HepG2 (cell line): ENCODE results near the gene RTEL1. TPM values are rescaled to one million over a fixed set of nuclear protein-coding genes. Genes with fewer than 3 reads are reported as not detected.

Experiments
- CCAR2 ChIP-seq: fragments of 200-400 bp; formaldehyde crosslinking; optimal IDR thresholded peaks from 2 replicates; pipeline ENCODE3; 2018; ENCODE audit warnings: low read depth, mild to moderate bottlenecking, low read length, moderate library complexity
- DNMT1 ChIP-seq: sonication (generic); formaldehyde crosslinking; IDR thresholded peaks from 2 replicates; pipeline ENCODE4 v1.5.1; 2020; ENCODE audit warnings: mild to moderate bottlenecking, missing genetic modification reagents
- HIC2 ChIP-seq: sonication (generic); formaldehyde crosslinking; IDR thresholded peaks from 2 replicates; pipeline ENCODE4 v1.9.0; 2022; ENCODE audit warnings: low read depth, missing genetic modification reagents
- KDM1A ChIP-seq: IDR thresholded peaks from 2 replicates; pipeline ENCODE4 v1.6.1; 2016; ENCODE audit warnings: missing compliant biosample characterization
- KDM3A ChIP-seq: IDR thresholded peaks from 2 replicates; pipeline ENCODE4 v1.6.1; 2018; ENCODE audit warnings: low read depth, missing compliant biosample characterization
- KLF13 ChIP-seq: sonication (generic); formaldehyde crosslinking; IDR thresholded peaks from 2 replicates; pipeline ENCODE4 v1.4.0; 2020; ENCODE audit warnings: mild to moderate bottlenecking, missing genetic modification reagents
- MBNL3 ChIP-seq: fragments of 250-450 bp; sonication (Bioruptor Pico); conservative IDR thresholded peaks from 2 replicates; pipeline ENCODE4 v1.8.0; 2022; ENCODE audit warnings: mild to moderate bottlenecking, inconsistent platforms
- MIER3 ChIP-seq: IDR thresholded peaks from 2 replicates; pipeline ENCODE4 v1.6.1; 2016; ENCODE audit warnings: missing compliant biosample characterization, borderline replicate concordance
- PRDM10 ChIP-seq: sonication (generic); formaldehyde crosslinking; IDR thresholded peaks from 2 replicates; pipeline ENCODE4 v1.4.0; 2020; ENCODE audit warnings: low read depth, missing genetic modification reagents
- PRDM4 ChIP-seq: sonication (generic); formaldehyde crosslinking; IDR thresholded peaks from 2 replicates; pipeline ENCODE4 v1.9.0; 2021; ENCODE audit warnings: missing genetic modification reagents, borderline replicate concordance
- RFXANK ChIP-seq: IDR thresholded peaks from 2 replicates; pipeline ENCODE4 v1.6.1; 2016
- SALL1 ChIP-seq: sonication (generic); formaldehyde crosslinking; IDR thresholded peaks from 2 replicates; pipeline ENCODE4 v1.8.0; 2022; ENCODE audit warnings: mild to moderate bottlenecking, missing genetic modification reagents
- SCMH1 ChIP-seq: sonication (generic); formaldehyde crosslinking; IDR thresholded peaks from 2 replicates; pipeline ENCODE4 v1.9.0; 2021; ENCODE audit warnings: missing genetic modification reagents, mild to moderate bottlenecking, borderline replicate concordance
- SIX4 ChIP-seq: sonication (generic); formaldehyde crosslinking; IDR thresholded peaks from 2 replicates; pipeline ENCODE4 v1.4.0; 2020; ENCODE audit warnings: missing genetic modification reagents
- SP4 ChIP-seq: sonication (generic); formaldehyde crosslinking; IDR thresholded peaks from 2 replicates; pipeline ENCODE4 v1.8.1; 2023; ENCODE audit warnings: mild to moderate bottlenecking, missing genetic modification reagents
- TGIF2 ChIP-seq: IDR thresholded peaks from 2 replicates; pipeline ENCODE4 v1.6.1; 2016; ENCODE audit warnings: control low read depth, missing compliant biosample characterization
- TRIM22 ChIP-seq: fragments of 450-650 bp; IDR thresholded peaks from 2 replicates; pipeline ENCODE4 v1.6.1; 2017
- ZNF225 ChIP-seq: sonication (generic); formaldehyde crosslinking; IDR thresholded peaks from 2 replicates; pipeline ENCODE4 v1.4.0; 2020; ENCODE audit warnings: mild to moderate bottlenecking, missing genetic modification reagents
- ZNF274 ChIP-seq: sonication (generic); formaldehyde crosslinking; IDR thresholded peaks from 2 replicates; pipeline ENCODE4 v1.5.1; 2020; ENCODE audit warnings: mild to moderate bottlenecking, missing genetic modification reagents
- ZNF451 ChIP-seq: sonication (generic); formaldehyde crosslinking; IDR thresholded peaks from 2 replicates; pipeline ENCODE4 v1.5.0; 2020; ENCODE audit warnings: mild to moderate bottlenecking, missing genetic modification reagents
- ZNF549 ChIP-seq: sonication (generic); formaldehyde crosslinking; IDR thresholded peaks from 2 replicates; pipeline ENCODE4 v1.5.0; 2020; ENCODE audit warnings: missing genetic modification reagents
- polyA plus RNA-seq, 8 experiments: library from polyadenylated mRNA; depleted of rRNA in 3 of 8; stranded (reverse) in 7 of 8; unstranded in 1 of 8; fragments of >200 nt; fragmentation: Illumina TruSeq in 4 of 8; extraction: Trizol in 4 of 8; gene quantifications; 2 replicates each; pipeline versions ENCODE4 v1.2.1 to v1.2.3, GENCODE V29; 2011 to 2016; ENCODE audit warnings: low read depth in 4 of 8, missing spikeins in 1 of 8, mixed read lengths in 1 of 8; ENCODE audit not compliant: insufficient read depth in 1 of 8
- total RNA-seq, 5 experiments: library from RNA; depleted of rRNA; stranded (reverse); fragments of >200 nt; fragmentation: Illumina TruSeq; extraction: Trizol; gene quantifications; 2 replicates each; pipeline ENCODE4 v1.2.3, GENCODE V29; 2016; ENCODE audit warnings: low read depth in 1 of 5

The RTEL1 gene
- total and polyA plus RNA-seq, 2 of the 13 experiments (the other 11 are each of a cell fraction or from before 2014, with no cell fraction given), result 21.8 to 36.4 TPM

GRCh38 chr20:63653041-63653973 lies 4.8 kb upstream of the RTEL1 start, which contains the start of gene STMN3 (continued):
- TF ChIP-seq PRDM4 (CRISPR knock-in tag) (peak; percentile 96), KLF13 (CRISPR knock-in tag) (peak; percentile 89; the same call in 1 of the 2 replicates), ZNF451 (CRISPR knock-in tag) (peak; percentile 95), KDM1A (CRISPR knock-in tag) (peak; percentile 70; the same call in 1 of the 2 replicates), RFXANK (CRISPR knock-in tag) (peak; percentile 95; the same call in 1 of the 2 replicates), MBNL3 (CRISPR knock-in tag) (no peak), SP4 (peak; percentile 88), KDM3A (peak; percentile 98), DNMT1 (CRISPR knock-in tag) (no peak), TRIM22 (no peak), SALL1 (CRISPR knock-in tag) (peak; percentile 99), HIC2 (CRISPR knock-in tag) (no peak; the same call in 1 of the 2 replicates), ZNF225 (CRISPR knock-in tag) (peak; percentile 95; the same call in 1 of the 2 replicates), TGIF2 (CRISPR knock-in tag) (peak; percentile 99), ZNF549 (CRISPR knock-in tag) (no peak), ZNF274 (CRISPR knock-in tag) (peak; percentile 97), SCMH1 (CRISPR knock-in tag) (no peak), CCAR2 (no peak), MIER3 (CRISPR knock-in tag) (peak; percentile 99), SIX4 (CRISPR knock-in tag) (peak; percentile 89), PRDM10 (CRISPR knock-in tag) (peak; percentile 87)
